GM12878 (cell line): ENCODE results near the gene S1PR1. TPM values are rescaled to one million over a fixed set of nuclear protein-coding genes. Genes with fewer than 3 reads are reported as not detected.

Experiments
- ATAC-seq: fragments of 200-7000 bp; cut with Tn5 transposase; 3 replicates; pipeline ENCODE4 v1.9.1; 2020; ENCODE audit warnings: mild to moderate bottlenecking, moderate library complexity
- BruUV-seq: library from RNA; stranded (reverse); fragments of 400-500 nt; replicated peaks from 2 replicates; lab custom pipeline; 2021; lab: Mats Ljungman, UMichigan
- CTCF ChIA-PET: fragments of 300-600 bp; sonication (Branson Sonifier 250); formaldehyde crosslinking; extraction: SDS; loops from one replicate; lab custom pipeline; 2021; ENCODE audit warnings: inconsistent platforms; lab: Yijun Ruan, JAX
- POLR2A ChIA-PET: fragments of 350-600 bp; formaldehyde crosslinking; extraction: SDS; loops from one replicate; lab custom pipeline; 2021; ENCODE audit warnings: inconsistent platforms; lab: Charles Lee
- RAD21 ChIA-PET: fragments of 300-600 bp; sonication (Branson Sonifier 250); formaldehyde crosslinking; loops from one replicate; lab custom pipeline; 2023; ENCODE audit warnings: antibody characterized with exemption; ENCODE audit not compliant: unreplicated experiment; lab: Charles Lee
- SMC1A ChIA-PET: fragments of 300-600 bp; sonication (Branson Sonifier 250); formaldehyde crosslinking; loops from one replicate; lab custom pipeline; 2023; ENCODE audit not compliant: unreplicated experiment, uncharacterized antibody; lab: Charles Lee
- DNase-seq: peaks from one replicate; pipeline ENCODE4 v3.0.0-alpha.2; 2011; ENCODE audit warnings: low read depth, low spot score
- FAIRE-seq: peaks from 3 replicates; lab custom pipeline; 2011; peaks lifted over from hg19 to GRCh38; lab: Jason Lieb, UNC
- H2AFZ ChIP-seq: 2 replicates; pipeline ENCODE4 v1.6.0; 2011; ENCODE audit warnings: low read depth, low read length, control low read depth; ENCODE audit not compliant: control insufficient read depth
- H3K27ac ChIP-seq: 2 replicates; pipeline ENCODE4 v1.5.1; 2011; ENCODE audit warnings: control low read depth; ENCODE audit not compliant: control insufficient read depth, insufficient read depth
- H3K27me3 ChIP-seq, 2 experiments: replicated peaks in 1 of 2; 2 replicates each; pipeline versions ENCODE4 v1.6.0 to v1.6.1; 2011; ENCODE audit warnings: low read length in 1 of 2; ENCODE audit not compliant: control insufficient read depth in 2 of 2, insufficient read depth in 2 of 2
- H3K36me3 ChIP-seq, 2 experiments: 2 replicates each; pipeline ENCODE4 v1.5.1; 2011; ENCODE audit warnings: low read length in 1 of 2; ENCODE audit not compliant: control insufficient read depth in 2 of 2, insufficient read depth in 2 of 2
- H3K4me1 ChIP-seq: 2 replicates; pipeline ENCODE4 v1.6.1; 2011; ENCODE audit warnings: mild to moderate bottlenecking, low read length, moderate library complexity, mixed read lengths; ENCODE audit not compliant: control insufficient read depth, insufficient read depth
- H3K4me2 ChIP-seq: 2 replicates; pipeline ENCODE4 v1.6.0; 2011; ENCODE audit warnings: control low read depth; ENCODE audit not compliant: control insufficient read depth, insufficient read depth
- H3K4me3 ChIP-seq: fragments of 200-600 bp; sonication (generic); 2 replicates; pipeline ENCODE4 v1.5.1; 2016
- H3K79me2 ChIP-seq: 2 replicates; pipeline ENCODE4 v1.6.0; 2011; ENCODE audit warnings: low read length; ENCODE audit not compliant: control insufficient read depth, insufficient read depth
- H3K9ac ChIP-seq: 2 replicates; pipeline ENCODE4 v1.8.0; 2011; ENCODE audit warnings: low read length, control low read depth, mixed read lengths; ENCODE audit not compliant: control insufficient read depth, insufficient read depth
- H3K9me3 ChIP-seq: replicated peaks from 3 replicates; pipeline ENCODE4 v1.5.1; 2011; ENCODE audit warnings: mild to moderate bottlenecking, low read length; ENCODE audit not compliant: control insufficient read depth, insufficient read depth
- H4K20me1 ChIP-seq: 2 replicates; pipeline ENCODE4 v1.6.0; 2011; ENCODE audit not compliant: control insufficient read depth, insufficient read depth
- BCL11A ChIP-seq: IDR thresholded peaks from 2 replicates; pipeline ENCODE4 v1.6.1; 2011; ENCODE audit warnings: low read depth, low read length
- CBX3 ChIP-seq: fragments of 200-600 bp; sonication (generic); IDR thresholded peaks from 2 replicates; pipeline ENCODE4 v1.6.1; 2016; ENCODE audit warnings: low read depth, borderline replicate concordance
- E2F8 ChIP-seq: fragments of 450-650 bp; IDR thresholded peaks from 2 replicates; pipeline ENCODE4 v1.6.1; 2018; ENCODE audit warnings: mild to moderate bottlenecking, low read depth, moderate library complexity; ENCODE audit not compliant: partially characterized antibody
- EP300 ChIP-seq, 2 experiments: fragments of 150-350 bp in 1 of 2; IDR thresholded peaks; 2 replicates each; pipeline ENCODE4 v1.6.1; 2011 to 2012; ENCODE audit warnings: low read depth in 2 of 2, low read length in 2 of 2, borderline replicate concordance in 1 of 2, improper control_type of control experiment in 1 of 2, inconsistent platforms in 1 of 2; ENCODE audit not compliant: control insufficient read depth in 1 of 2
- JUND ChIP-seq: IDR thresholded peaks from 2 replicates; pipeline ENCODE4 v1.6.1; 2012; ENCODE audit warnings: low read depth, mild to moderate bottlenecking, low read length, improper control_type of control experiment, moderate library complexity
- LARP7 ChIP-seq: fragments of 450-650 bp; IDR thresholded peaks from 2 replicates; pipeline ENCODE4 v1.6.1; 2017; ENCODE audit warnings: mild to moderate bottlenecking
- NR2C1 ChIP-seq: fragments of 450-650 bp; IDR thresholded peaks from 2 replicates; pipeline ENCODE4 v1.6.1; 2017; ENCODE audit warnings: antibody characterized with exemption, mild to moderate bottlenecking, moderate library complexity
- PAX8 ChIP-seq: fragments of 450-650 bp; IDR thresholded peaks from 2 replicates; pipeline ENCODE4 v1.6.1; 2017; ENCODE audit warnings: mild to moderate bottlenecking, moderate library complexity
- RAD21 ChIP-seq: IDR thresholded peaks from 2 replicates; pipeline ENCODE4 v1.6.1; 2011; ENCODE audit warnings: mild to moderate bottlenecking, low read depth, low read length, moderate library complexity; ENCODE audit not compliant: insufficient read depth
- RAD51 ChIP-seq: fragments of 450-650 bp; IDR thresholded peaks from 2 replicates; pipeline ENCODE4 v1.6.1; 2016; ENCODE audit warnings: moderate library complexity, mild to moderate bottlenecking, inconsistent platforms
- RBBP5 ChIP-seq: fragments of 200-600 bp; sonication (generic); conservative IDR thresholded peaks from 2 replicates; pipeline ENCODE4 v1.6.1; 2016
- SPI1 ChIP-seq: IDR thresholded peaks from 2 replicates; pipeline ENCODE4 v1.6.1; 2011; ENCODE audit warnings: low read depth, mild to moderate bottlenecking, low read length, moderate library complexity, borderline replicate concordance; ENCODE audit not compliant: insufficient read depth
- STAT3 ChIP-seq: IDR thresholded peaks from 2 replicates; pipeline ENCODE4 v1.6.1; 2011; ENCODE audit warnings: low read depth, low read length, improper control_type of control experiment
- whole genome bisulfite sequencing: methylation state at CpG from one replicate; pipeline ENCODE4 v1.1.6; 2016; ENCODE audit warnings: low lambda C conversion rate; ENCODE audit not compliant: insufficient replicate concordance, insufficient coverage; ENCODE audit errors: missing lambda C conversion rate; 5-methylcytosine and 5-hydroxymethylcytosine counted together
- in situ Hi-C: fragments of 300-500 bp; cut with MboI; formaldehyde crosslinking; loops from 9 replicates; pipeline ENCODE4 v1.14.3; 2018; ENCODE audit warnings: mixed read lengths
- intact Hi-C: fragments of 100-400 bp; cut with micrococcal nuclease; formaldehyde crosslinking; loops from one replicate; pipeline ENCODE4 v1.14.2; 2022; ENCODE audit not compliant: unreplicated experiment
- polyA plus RNA-seq, 11 experiments: library from polyadenylated mRNA; depleted of rRNA in 4 of 11; unstranded in 6 of 11; stranded (reverse) in 5 of 11; fragments of >200 nt; fragmentation: Nextera tagmentation in 4 of 11; fragmentation: Illumina TruSeq in 1 of 11; extraction: Ambion mirVana in 4 of 11; extraction: Trizol in 1 of 11; gene quantifications; 1 replicate in 1 of 11; 2 replicates in 10 of 11; pipeline versions ENCODE4 v1.2.1 to v1.2.3, GENCODE V29; 2011 to 2016; ENCODE audit warnings: inconsistent platforms in 2 of 11, missing spikeins in 2 of 11, low read depth in 1 of 11
- total RNA-seq, 4 experiments: library from RNA; depleted of rRNA in 3 of 4; stranded (reverse); fragments of >200 nt in 3 of 4; fragmentation: Illumina TruSeq in 1 of 4; extraction: Trizol in 1 of 4; gene quantifications; 2 replicates each; pipeline versions ENCODE4 v1.2.1 to v1.2.3, GENCODE V29; 2013 to 2021
- TF ChIP-seq, protein P1 (sequence below): fragments of 150-350 bp; IDR thresholded peaks from 2 replicates; pipeline ENCODE4 v1.6.1; 2014; ENCODE audit warnings: mild to moderate bottlenecking, low read depth, low read length

S1PR1 gene
- total and polyA plus RNA-seq, 10 of the 15 experiments (the other 5 are each of a cell fraction or from before 2014, with no cell fraction given) = 3.8 to 59.4 (median 30.7) TPM

- Histone ChIP-seq H3K4me2 (no peak overlapping the region), H4K20me1 (no peaks in the 10 kb centered on the region), H3K79me2 (no peaks in the 10 kb centered on the region), H3K4me3 (no peak overlapping the region), H2AFZ (no peak overlapping the region), H3K4me1 (peaks cover 4% of the 10 kb centered on the region), H3K27ac (no peak overlapping the region), H3K36me3 (no peaks in the 10 kb centered on the region), H3K27me3 (no peaks in the 10 kb centered on the region), H3K9ac (no peak overlapping the region), H3K9me3 (no peaks in the 10 kb centered on the region)
- POLR2A ChIA-PET = no interaction called here
- RAD21 ChIA-PET = no interaction called here
- WGBS = 69% methylated on average over 3 of the region's 3 CpGs
- no peak for ATAC-seq
- no peak for DNase-seq
- SMC1A ChIA-PET = interaction anchor here (1.0 to 8.9 kb wide), 2 partner anchors 155 to 359 kb away, joined by 3 to 102 read pairs; no protein-coding TSS in a partner anchor
- TF ChIP-seq SPI1 (no peak), BCL11A (no peak), STAT3 (no peak), NR2C1 (no peak), EP300 (IDR thresholded peaks at IDR 0.05; ENCODE audit: borderline replicate concordance in 1 of 2, control insufficient read depth in 1 of 2, low read depth in 2 of 2, low read length in 2 of 2) (no peak), RAD21 (no peak)
- in situ Hi-C loops (no loop called here), intact Hi-C loops (no loop called here)
- CTCF ChIA-PET = interaction anchor here (0.7 to 12.4 kb wide), 3 partner anchors 9 to 156 kb away, joined by 3 to 253 read pairs (median 3); no protein-coding TSS in a partner anchor
- no TSS peak for BruUV-seq
- FAIRE-seq = no peak
Observed at GRCh38 chr1:101283443-101283842, 46.6 kb downstream of the S1PR1 start.

DNA sequence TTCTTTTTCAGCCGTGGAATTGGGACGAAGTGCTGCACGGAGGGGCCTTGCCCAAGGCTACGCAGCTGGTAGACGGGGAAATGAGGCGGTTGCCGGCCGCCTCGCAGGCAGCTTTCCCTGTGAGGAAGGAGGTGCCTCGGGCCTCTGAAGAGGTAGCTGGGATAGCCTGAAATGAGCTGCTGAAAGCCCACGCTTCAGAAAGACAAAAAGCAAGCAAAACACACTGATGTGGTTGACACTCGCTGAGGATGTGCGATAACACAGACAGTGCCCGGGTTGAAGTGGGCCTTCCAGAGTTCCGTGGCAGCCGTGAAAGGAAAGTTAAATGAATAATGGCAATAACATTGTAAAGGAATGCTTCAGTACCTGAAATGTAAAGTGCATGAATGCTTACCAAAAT, 47.2 kb downstream of the S1PR1 start:
- Histone ChIP-seq H3K36me3 (no peaks in the 10 kb centered on the region), H2AFZ (no peak overlapping the region), H3K27ac (no peak overlapping the region), H3K4me2 (no peak overlapping the region), H3K4me1 (peaks cover 4% of the 10 kb centered on the region), H3K27me3 (no peaks in the 10 kb centered on the region), H3K79me2 (no peaks in the 10 kb centered on the region), H3K9me3 (no peaks in the 10 kb centered on the region), H3K4me3 (no peak overlapping the region), H4K20me1 (no peaks in the 10 kb centered on the region), H3K9ac (no peak overlapping the region)
- POLR2A ChIA-PET = no interaction called here
- FAIRE-seq (no peak), DNase-seq (no peak), ATAC-seq (no peak)
- in situ Hi-C loops (no loop called here), intact Hi-C loops (no loop called here)
- CTCF ChIA-PET = interaction anchor here (0.7 to 12.4 kb wide), 7 partner anchors 23 to 367 kb away, joined by 3 to 253 read pairs (median 63); no protein-coding TSS in a partner anchor
- SMC1A ChIA-PET = interaction anchor here (1.0 to 11.8 kb wide), 6 partner anchors 30 to 360 kb away, joined by 3 to 240 read pairs (median 4); no protein-coding TSS in a partner anchor
- RAD21 ChIA-PET = no interaction called here
- WGBS = 96% methylated on average over 16 of the region's 16 CpGs
- no TSS peak for BruUV-seq
- TF ChIP-seq CBX3 (no peak), RAD51 (no peak), E2F8 (no peak), LARP7 (no peak), RBBP5 (no peak), JUND (no peak), PAX8 (no peak)
- TF ChIP-seq, protein P1, sequence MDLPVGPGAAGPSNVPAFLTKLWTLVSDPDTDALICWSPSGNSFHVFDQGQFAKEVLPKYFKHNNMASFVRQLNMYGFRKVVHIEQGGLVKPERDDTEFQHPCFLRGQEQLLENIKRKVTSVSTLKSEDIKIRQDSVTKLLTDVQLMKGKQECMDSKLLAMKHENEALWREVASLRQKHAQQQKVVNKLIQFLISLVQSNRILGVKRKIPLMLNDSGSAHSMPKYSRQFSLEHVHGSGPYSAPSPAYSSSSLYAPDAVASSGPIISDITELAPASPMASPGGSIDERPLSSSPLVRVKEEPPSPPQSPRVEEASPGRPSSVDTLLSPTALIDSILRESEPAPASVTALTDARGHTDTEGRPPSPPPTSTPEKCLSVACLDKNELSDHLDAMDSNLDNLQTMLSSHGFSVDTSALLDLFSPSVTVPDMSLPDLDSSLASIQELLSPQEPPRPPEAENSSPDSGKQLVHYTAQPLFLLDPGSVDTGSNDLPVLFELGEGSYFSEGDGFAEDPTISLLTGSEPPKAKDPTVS = no peak
